Liver (tissue), 9 donors: ENCODE measurements around the gene TMEM150A. TPM values are rescaled to one million over a fixed set of nuclear protein-coding genes. Genes with fewer than 3 reads are reported as not detected.

Source experiments
- DNase-seq: peaks from one replicate; pipeline ENCODE4 v3.0.0-alpha.2; 2017; ENCODE audit warnings: low spot score
- H3K27ac ChIP-seq, 2 donors: one replicate each; pipeline ENCODE4 v1.7.0; 2013; ENCODE audit warnings: inconsistent platforms in 2 of 2, low read length in 2 of 2, control low read depth in 1 of 2, low read depth in 1 of 2, mild to moderate bottlenecking in 1 of 2
- H3K27me3 ChIP-seq, 4 donors: one replicate each; pipeline versions ENCODE4 v1.6.1 to v1.7.0; 2013; ENCODE audit warnings: low read length in 3 of 4, inconsistent platforms in 1 of 4, mild to moderate bottlenecking in 1 of 4, moderate library complexity in 1 of 4; ENCODE audit not compliant: control insufficient read depth in 4 of 4, insufficient read depth in 4 of 4
- H3K36me3 ChIP-seq, 4 donors: one replicate each; pipeline versions ENCODE4 v1.6.1 to v1.7.0; 2013; ENCODE audit warnings: low read length in 3 of 4, mild to moderate bottlenecking in 3 of 4, low read depth in 1 of 4, moderate library complexity in 1 of 4; ENCODE audit not compliant: control insufficient read depth in 4 of 4, insufficient read depth in 3 of 4
- H3K4me1 ChIP-seq, 4 donors: one replicate each; pipeline versions ENCODE4 v1.6.1 to v1.7.0; 2013; ENCODE audit warnings: low read length in 3 of 4, mild to moderate bottlenecking in 3 of 4, moderate library complexity in 1 of 4; ENCODE audit not compliant: control insufficient read depth in 4 of 4, insufficient read depth in 4 of 4
- H3K4me3 ChIP-seq, 3 donors: one replicate each; pipeline versions ENCODE4 v1.6.1 to v1.7.0; 2013; ENCODE audit warnings: low read length in 3 of 3, control low read depth in 1 of 3, low read depth in 1 of 3, mild to moderate bottlenecking in 1 of 3
- H3K9ac ChIP-seq, 2 donors: one replicate each; pipeline ENCODE4 v1.7.0; 2013; ENCODE audit warnings: low read length in 2 of 2, mild to moderate bottlenecking in 2 of 2, moderate library complexity in 2 of 2, control low read depth in 1 of 2, low read depth in 1 of 2
- H3K9me3 ChIP-seq, 4 donors: one replicate each; pipeline versions ENCODE4 v1.6.1 to v1.7.0; 2013; ENCODE audit warnings: low read length in 3 of 4; ENCODE audit not compliant: control insufficient read depth in 4 of 4
- ATF3 ChIP-seq: IDR thresholded peaks from 2 replicates; pipeline ENCODE4 v1.6.1; 2016; ENCODE audit warnings: antibody characterized with exemption
- EGR1 ChIP-seq, 2 donors: IDR thresholded peaks; 2 replicates each; pipeline ENCODE4 v1.6.1; 2016 to 2018; ENCODE audit warnings: antibody characterized with exemption in 2 of 2, low read depth in 2 of 2
- FOXA1 ChIP-seq: IDR thresholded peaks from 2 replicates; pipeline ENCODE4 v1.6.1; 2016; ENCODE audit warnings: antibody characterized with exemption
- FOXA2 ChIP-seq: IDR thresholded peaks from 2 replicates; pipeline ENCODE4 v1.6.1; 2016; ENCODE audit warnings: antibody characterized with exemption
- GABPA ChIP-seq, 2 donors: IDR thresholded peaks in 1 of 2; conservative IDR thresholded peaks in 1 of 2; 2 replicates each; pipeline ENCODE4 v1.6.1; 2016; ENCODE audit warnings: antibody characterized with exemption in 2 of 2, mild to moderate bottlenecking in 1 of 2, moderate library complexity in 1 of 2
- HNF4A ChIP-seq, 2 donors: conservative IDR thresholded peaks; 2 replicates each; pipeline ENCODE4 v1.6.1; 2016; ENCODE audit warnings: antibody characterized with exemption in 2 of 2, mild to moderate bottlenecking in 2 of 2
- HNF4G ChIP-seq: IDR thresholded peaks from 2 replicates; pipeline ENCODE4 v1.6.1; 2016; ENCODE audit warnings: antibody characterized with exemption
- JUND ChIP-seq, 2 donors: IDR thresholded peaks; 2 replicates each; pipeline ENCODE4 v1.6.1; 2016; ENCODE audit warnings: antibody characterized with exemption in 2 of 2
- MAX ChIP-seq: IDR thresholded peaks from 2 replicates; pipeline ENCODE4 v1.6.1; 2016; ENCODE audit warnings: antibody characterized with exemption
- NR2F2 ChIP-seq: IDR thresholded peaks from 2 replicates; pipeline ENCODE4 v1.6.1; 2016; ENCODE audit warnings: antibody characterized with exemption
- RAD21 ChIP-seq, 2 donors: IDR thresholded peaks; 2 replicates each; pipeline ENCODE4 v1.6.1; 2016; ENCODE audit warnings: antibody characterized with exemption in 2 of 2, mild to moderate bottlenecking in 2 of 2
- REST ChIP-seq: IDR thresholded peaks from 2 replicates; pipeline ENCODE4 v1.6.1; 2016; ENCODE audit warnings: antibody characterized with exemption, mild to moderate bottlenecking
- RXRA ChIP-seq, 2 donors: IDR thresholded peaks; 2 replicates each; pipeline ENCODE4 v1.6.1; 2017 to 2018; ENCODE audit warnings: antibody characterized with exemption in 2 of 2, mild to moderate bottlenecking in 1 of 2
- SP1 ChIP-seq: IDR thresholded peaks from 2 replicates; pipeline ENCODE4 v1.6.1; 2018; ENCODE audit warnings: antibody characterized with exemption, mild to moderate bottlenecking
- TAF1 ChIP-seq: conservative IDR thresholded peaks from 2 replicates; pipeline ENCODE4 v1.6.1; 2016; ENCODE audit warnings: antibody characterized with exemption, mild to moderate bottlenecking
- YY1 ChIP-seq: IDR thresholded peaks from 2 replicates; pipeline ENCODE4 v1.6.1; 2016; ENCODE audit warnings: antibody characterized with exemption, mild to moderate bottlenecking
- ZBTB33 ChIP-seq: IDR thresholded peaks from 2 replicates; pipeline ENCODE4 v1.6.1; 2016; ENCODE audit warnings: antibody characterized with exemption
- WGBS: extraction: QIAGEN DNeasy Blood & Tissue Kit; methylation state at CpG from one replicate; pipeline ENCODE4 v1.1.7; 2013; 5-methylcytosine and 5-hydroxymethylcytosine counted together
- polyA plus RNA-seq, 2 donors: library from polyadenylated mRNA; stranded (reverse) in 1 of 2; unstranded in 1 of 2; fragments of 200-250 nt in 1 of 2; fragments of >200 nt in 1 of 2; fragmentation: Nextera tagmentation in 1 of 2; extraction: Ambion mirVana in 1 of 2; gene quantifications; one replicate each; pipeline versions ENCODE4 v1.2.1 to v1.2.3, GENCODE V29; 2013 to 2015
- total RNA-seq, 2 donors: library from RNA; depleted of rRNA; stranded (reverse); fragments of >200 nt; gene quantifications; one replicate each; pipeline ENCODE4 v1.2.3, GENCODE V29; 2014
- donor health status: healthy.
- donor health status: healthy.
- donor health status: healthy.
- donor health status: healthy.
- donor health status: healthy.

TMEM150A gene
- total and polyA plus RNA-seq, 4 donors, result 13.1 to 32.5 (median 24.6) TPM

- TF ChIP-seq NR2F2 (no peak), FOXA1 (no peak), YY1 (no peak), FOXA2 (no peak), JUND (IDR thresholded peaks at IDR 0.05) (no peak), GABPA (IDR thresholded peaks at IDR 0.05 in 1 of 2, conservative IDR thresholded peaks at IDR 0.05 in 1 of 2) (no peak)
These were observed 21.5 kb upstream of the TMEM150A start (continued) for GRCh38 chr2:85623991-85624390.

- Histone ChIP-seq H3K9me3 (no peaks in the 10 kb centered on the region), H3K9ac (no peak overlapping the region), H3K27ac (no peak overlapping the region), H3K36me3 (peaks cover 17 to 51% (median 39%) of the 10 kb centered on the region in 4 donors), H3K4me1 (peaks cover 0 to 12% (median 11%) of the 10 kb centered on the region in 4 donors), H3K27me3 (no peaks in the 10 kb centered on the region), H3K4me3 (no peak overlapping the region)
- 82% methylated on average over 1 of the region's 1 CpG for WGBS
- no peak for DNase-seq
- TF ChIP-seq HNF4A (conservative IDR thresholded peaks at IDR 0.05), result no peak
- TF ChIP-seq ZBTB33, result no peak
- no peak for TF ChIP-seq REST
- no peak for TF ChIP-seq FOXA2
These were observed 18.8 kb upstream of the TMEM150A start for GRCh38 chr2:85621338-85621737.

- Histone ChIP-seq H3K27ac (no peak overlapping the region), H3K9ac (no peak overlapping the region), H3K36me3 (peaks cover 8 to 39% (median 31%) of the 10 kb centered on the region in 4 donors), H3K9me3 (no peaks in the 10 kb centered on the region), H3K4me3 (no peak overlapping the region), H3K4me1 (peaks cover 0 to 15% (median 11%) of the 10 kb centered on the region in 4 donors), H3K27me3 (no peaks in the 10 kb centered on the region)
- TF ChIP-seq HNF4G (no peak), REST (no peak), RAD21 (IDR thresholded peaks at IDR 0.05) (no peak), MAX (no peak), GABPA (IDR thresholded peaks at IDR 0.05 in 1 of 2, conservative IDR thresholded peaks at IDR 0.05 in 1 of 2) (no peak), NR2F2 (no peak), TAF1 (no peak), ATF3 (no peak), RXRA (IDR thresholded peaks at IDR 0.05) (no peak), ZBTB33 (no peak), EGR1 (IDR thresholded peaks at IDR 0.05; ENCODE audit: low read depth in 2 of 2) (no peak), HNF4A (conservative IDR thresholded peaks at IDR 0.05) (no peak), YY1 (no peak), SP1 (no peak)
- DNase-seq, result no peak
- 97% methylated on average over 6 of the region's 6 CpGs for WGBS
These were observed 17.1 kb upstream of the TMEM150A start for GRCh38 chr2:85619617-85620016.
